ENCODE results near the gene DOK1. TPM values are rescaled to one million over a fixed set of nuclear protein-coding genes. Genes with fewer than 3 reads are reported as not detected.

The DOK1 gene
- total RNA-seq, 1 experiment from 2014 or later: 4.9 TPM

DNA sequence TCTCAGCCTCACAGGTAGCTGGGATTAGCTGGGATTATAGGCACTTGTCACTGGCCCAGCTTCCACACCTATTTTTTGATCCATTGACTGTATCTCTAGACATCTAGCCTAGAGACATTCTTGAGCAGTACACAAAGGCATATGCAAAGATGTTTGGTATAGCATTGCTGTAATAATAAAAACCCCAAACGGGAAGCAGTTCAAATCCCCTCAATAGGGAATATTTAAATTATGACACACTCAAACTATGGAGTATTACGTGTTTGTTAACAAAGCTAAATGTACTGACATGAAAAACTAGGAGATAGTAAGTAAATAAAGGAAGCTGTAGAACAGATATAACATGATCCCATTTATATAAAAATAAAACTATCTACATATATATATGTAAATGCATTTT is 27.7 kb downstream of the DOK1 start:
- H3K4me3 ChIP-seq (ENCODE audit: insufficient read depth, low read depth, low read length): no peak overlapping the region
- no peaks in the 10 kb centered on the region for H3K27me3 ChIP-seq (ENCODE audit: control insufficient read depth, insufficient read depth, low read length)
- H3K36me3 ChIP-seq (replicated peaks; ENCODE audit: control insufficient read depth, insufficient read depth, low read length): no peaks in the 10 kb centered on the region
- no peak for DNase-seq

DNA sequence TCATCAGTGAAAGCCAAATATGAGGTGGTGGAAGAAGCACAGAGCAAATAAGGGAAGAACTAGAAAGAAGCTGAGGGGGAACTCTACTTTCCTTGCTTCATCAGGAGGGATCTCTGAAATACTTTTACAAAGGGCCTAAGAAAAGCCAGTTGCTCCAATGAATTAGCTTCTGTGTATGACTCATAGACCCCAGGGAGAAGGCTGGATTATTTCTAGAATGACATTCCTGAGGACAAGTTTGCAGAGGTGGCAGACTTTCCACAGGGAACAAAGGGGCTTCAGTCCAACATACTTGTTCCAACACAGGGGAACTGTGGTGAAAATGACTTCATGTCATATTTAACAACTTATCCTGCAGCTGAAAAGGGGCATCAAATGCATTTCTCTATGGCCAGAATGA is 29.0 kb downstream of the DOK1 start:
- H3K4me3 ChIP-seq (ENCODE audit: insufficient read depth, low read depth, low read length): no peak overlapping the region
- no peaks in the 10 kb centered on the region for H3K27me3 ChIP-seq (ENCODE audit: control insufficient read depth, insufficient read depth, low read length)
- no peak for DNase-seq
- no peaks in the 10 kb centered on the region for H3K36me3 ChIP-seq (replicated peaks; ENCODE audit: control insufficient read depth, insufficient read depth, low read length)

DNA sequence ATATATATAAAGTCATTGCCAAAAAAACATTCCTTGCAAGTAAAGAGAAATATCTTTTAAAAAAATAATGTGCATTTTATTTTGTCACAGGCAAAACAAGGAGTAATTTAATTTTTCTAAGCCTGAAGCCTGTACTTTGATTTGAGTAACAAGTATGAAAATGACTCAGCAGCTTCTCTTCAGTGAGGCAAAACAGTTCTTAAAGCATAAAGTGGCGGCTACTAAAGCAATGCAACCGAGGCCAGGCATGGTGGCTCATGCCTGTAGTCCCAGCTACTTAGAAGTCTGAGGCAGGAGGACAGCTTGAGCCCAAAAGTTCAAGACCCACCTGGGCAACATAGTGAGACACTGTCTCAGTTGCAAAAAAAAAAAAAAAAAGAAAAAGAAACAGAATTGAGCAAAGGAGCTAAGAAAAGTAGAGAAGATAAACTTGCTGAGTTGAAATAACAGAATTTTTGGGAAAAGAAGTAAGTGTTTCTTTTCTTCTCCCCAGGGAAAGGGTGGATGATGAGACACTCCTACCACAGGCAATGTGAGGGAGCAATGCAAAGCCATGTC is 29.6 kb downstream of the DOK1 start:
- H3K36me3 ChIP-seq (replicated peaks; ENCODE audit: control insufficient read depth, insufficient read depth, low read length): no peaks in the 10 kb centered on the region
- no peak overlapping the region for H3K4me3 ChIP-seq (ENCODE audit: insufficient read depth, low read depth, low read length)
- H3K27me3 ChIP-seq (ENCODE audit: control insufficient read depth, insufficient read depth, low read length): no peaks in the 10 kb centered on the region
- no peak for DNase-seq

- Histone ChIP-seq H3K27me3 (ENCODE audit: control insufficient read depth, insufficient read depth, low read length) (no peaks in the 10 kb centered on the region), H3K36me3 (replicated peaks; ENCODE audit: control insufficient read depth, insufficient read depth, low read length) (no peaks in the 10 kb centered on the region), H3K4me3 (ENCODE audit: insufficient read depth, low read depth, low read length) (no peak overlapping the region)
- DNase-seq: no peak
Measured at GRCh38 chr2:74585406-74586185, 31.1 kb downstream of the DOK1 start.

- no peaks in the 10 kb centered on the region for H3K36me3 ChIP-seq (replicated peaks; ENCODE audit: control insufficient read depth, insufficient read depth, low read length)
- 0 out of 2 replicates have a peak, but pooled peaks cover 2% of the 10 kb centered on the region for H3K27me3 ChIP-seq (ENCODE audit: control insufficient read depth, insufficient read depth, low read length)
- peak; percentile 76 for DNase-seq
- H3K4me3 ChIP-seq (ENCODE audit: insufficient read depth, low read depth, low read length): no peak overlapping the region
Measured at GRCh38 chr2:74587664-74588277, 33.3 kb downstream of the DOK1 start.

DNA sequence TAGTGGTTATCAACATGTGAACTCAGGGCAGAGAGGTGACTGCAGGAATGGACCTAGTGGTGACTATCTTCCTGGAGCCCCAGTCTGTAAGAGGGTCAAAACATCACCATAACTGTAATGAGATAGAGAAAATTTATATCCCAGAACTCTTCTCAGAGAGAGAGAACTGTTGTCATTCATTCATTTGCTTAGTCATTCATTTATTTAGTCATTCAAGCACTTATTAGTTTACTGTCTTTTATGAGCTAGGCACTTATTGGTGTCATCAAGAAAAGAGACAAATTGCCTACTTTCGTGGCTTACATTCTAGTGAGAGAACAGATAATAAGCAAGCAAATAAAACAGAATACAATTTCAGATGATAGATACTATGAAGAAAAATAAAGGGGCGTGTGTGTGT is 34.1 kb downstream of the DOK1 start:
- no peak for DNase-seq
- Histone ChIP-seq H3K27me3 (ENCODE audit: control insufficient read depth, insufficient read depth, low read length) (0 out of 2 replicates have a peak, but pooled peaks cover 2% of the 10 kb centered on the region), H3K36me3 (replicated peaks; ENCODE audit: control insufficient read depth, insufficient read depth, low read length) (no peaks in the 10 kb centered on the region), H3K4me3 (ENCODE audit: insufficient read depth, low read depth, low read length) (no peak overlapping the region)

- Histone ChIP-seq H3K36me3 (replicated peaks; ENCODE audit: control insufficient read depth, insufficient read depth, low read length) (no peaks in the 10 kb centered on the region), H3K27me3 (ENCODE audit: control insufficient read depth, insufficient read depth, low read length) (0 out of 2 replicates have a peak, but pooled peaks cover 2% of the 10 kb centered on the region), H3K4me3 (ENCODE audit: insufficient read depth, low read depth, low read length) (no peak overlapping the region)
- no peak for DNase-seq
Measured at GRCh38 chr2:74593826-74594772, 39.6 kb downstream of the DOK1 start.

GRCh38 chr2:74596584-74596983 is 42.1 kb downstream of the DOK1 start:
- Histone ChIP-seq H3K36me3 (replicated peaks; ENCODE audit: control insufficient read depth, insufficient read depth, low read length) (no peaks in the 10 kb centered on the region), H3K4me3 (ENCODE audit: insufficient read depth, low read depth, low read length) (no peak overlapping the region), H3K27me3 (ENCODE audit: control insufficient read depth, insufficient read depth, low read length) (no peaks in the 10 kb centered on the region)
- DNase-seq: no peak

DNA sequence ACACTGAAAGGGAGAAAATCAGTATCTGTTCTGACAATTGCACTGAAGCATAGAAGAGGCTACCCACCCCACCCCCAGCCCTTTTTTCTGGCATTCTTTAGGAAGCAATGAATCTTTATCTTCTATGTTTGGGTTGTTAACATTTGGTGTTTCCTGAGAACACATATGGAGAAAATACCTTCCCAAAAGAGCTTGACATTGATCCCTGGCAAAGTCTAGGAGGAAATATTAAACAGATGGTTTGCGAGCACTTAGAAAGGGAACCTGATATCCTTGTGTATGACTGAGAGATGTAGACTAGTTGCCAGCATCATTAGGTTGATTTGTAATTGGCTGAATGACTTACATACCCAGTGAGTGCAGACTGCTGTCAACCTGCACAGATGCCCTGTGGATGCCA is 42.9 kb downstream of the DOK1 start:
- Histone ChIP-seq H3K4me3 (ENCODE audit: insufficient read depth, low read depth, low read length) (no peak overlapping the region), H3K27me3 (ENCODE audit: control insufficient read depth, insufficient read depth, low read length) (no peaks in the 10 kb centered on the region), H3K36me3 (replicated peaks; ENCODE audit: control insufficient read depth, insufficient read depth, low read length) (no peaks in the 10 kb centered on the region)
- DNase-seq: no peak

GRCh38 chr2:74599676-74600075 is 45.2 kb downstream of the DOK1 start:
- DNase-seq: no peak
- no peaks in the 10 kb centered on the region for H3K36me3 ChIP-seq (replicated peaks; ENCODE audit: control insufficient read depth, insufficient read depth, low read length)
- H3K4me3 ChIP-seq (ENCODE audit: insufficient read depth, low read depth, low read length): no peak overlapping the region
- no peaks in the 10 kb centered on the region for H3K27me3 ChIP-seq (ENCODE audit: control insufficient read depth, insufficient read depth, low read length)

- no peaks in the 10 kb centered on the region for H3K27me3 ChIP-seq (ENCODE audit: control insufficient read depth, insufficient read depth, low read length)
- no peaks in the 10 kb centered on the region for H3K36me3 ChIP-seq (replicated peaks; ENCODE audit: control insufficient read depth, insufficient read depth, low read length)
- DNase-seq: no peak
- no peak overlapping the region for H3K4me3 ChIP-seq (ENCODE audit: insufficient read depth, low read depth, low read length)
Measured at GRCh38 chr2:74602586-74603281, 48.2 kb downstream of the DOK1 start.

GRCh38 chr2:74603282-74604000 is 48.9 kb downstream of the DOK1 start:
- DNase-seq: no peak
- H3K4me3 ChIP-seq (ENCODE audit: insufficient read depth, low read depth, low read length): no peak overlapping the region

DNA sequence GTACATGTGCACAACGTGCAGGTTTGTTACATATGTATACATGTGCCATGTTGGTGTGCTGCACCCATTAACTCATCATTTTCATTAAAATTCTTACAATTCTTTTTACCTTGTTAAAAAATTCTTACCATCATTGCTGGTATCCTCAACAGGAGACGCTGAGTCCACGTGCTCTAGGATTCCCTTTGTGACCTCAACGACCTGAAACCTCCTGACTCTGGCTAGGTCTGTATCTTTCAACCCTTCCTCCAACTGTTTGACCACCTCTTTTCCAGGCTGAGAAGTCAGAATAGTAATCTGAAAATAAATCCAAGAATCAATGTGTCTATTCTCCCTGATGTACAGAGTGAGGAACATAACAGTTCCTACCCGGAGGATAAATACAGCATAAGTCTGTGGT is 52.4 kb downstream of the DOK1 start:
- Histone ChIP-seq H3K27me3 (ENCODE audit: control insufficient read depth, insufficient read depth, low read length) (no peaks in the 10 kb centered on the region), H3K36me3 (replicated peaks; ENCODE audit: control insufficient read depth, insufficient read depth, low read length) (no peaks in the 10 kb centered on the region)

More at GRCh38 chr2:74603282-74604000, 48.9 kb downstream of the DOK1 start:
- Histone ChIP-seq H3K27me3 (ENCODE audit: control insufficient read depth, insufficient read depth, low read length) (no peaks in the 10 kb centered on the region), H3K36me3 (replicated peaks; ENCODE audit: control insufficient read depth, insufficient read depth, low read length) (no peaks in the 10 kb centered on the region)

More for the DNA sequence above, 52.4 kb downstream of the DOK1 start:
- no peak overlapping the region for H3K4me3 ChIP-seq (ENCODE audit: insufficient read depth, low read depth, low read length)
- DNase-seq: no peak

All from H7 (cell line).